Measurements from ENCODE around the gene PUS10.
"Not testable (repeated sequence)": the region's sequence is repeated elsewhere in the genome, so short reads cannot be mapped to it uniquely, and the experiment has no call there.

Gene PUS10

DNA sequence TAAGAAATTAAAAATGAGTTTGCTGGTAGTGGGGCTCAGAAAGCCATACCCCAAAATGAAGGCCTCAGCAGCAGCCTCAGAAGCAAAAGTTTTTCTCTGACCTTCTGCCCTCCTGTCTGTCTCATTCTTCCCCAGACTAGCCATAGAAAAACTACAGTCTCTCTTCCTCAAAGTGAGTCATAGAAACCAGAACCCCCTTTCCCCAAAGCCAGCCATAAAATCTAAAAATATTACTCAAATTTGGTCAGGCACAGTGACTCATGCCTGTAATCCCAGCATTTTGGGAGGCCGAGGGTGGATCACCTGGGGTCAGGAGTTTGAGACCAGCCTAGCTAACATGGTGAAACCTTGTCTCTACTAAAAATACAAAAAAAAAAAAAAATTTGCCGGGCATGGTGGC, 5.8 kb downstream of the PUS10 start:
- not testable (repeated sequence) for DNase-seq (ENCODE audit: low spot score)

GRCh38 chr2:61011678-61012077, 6.4 kb downstream of the PUS10 start:
- no peak for DNase-seq (ENCODE audit: low spot score)

DNA sequence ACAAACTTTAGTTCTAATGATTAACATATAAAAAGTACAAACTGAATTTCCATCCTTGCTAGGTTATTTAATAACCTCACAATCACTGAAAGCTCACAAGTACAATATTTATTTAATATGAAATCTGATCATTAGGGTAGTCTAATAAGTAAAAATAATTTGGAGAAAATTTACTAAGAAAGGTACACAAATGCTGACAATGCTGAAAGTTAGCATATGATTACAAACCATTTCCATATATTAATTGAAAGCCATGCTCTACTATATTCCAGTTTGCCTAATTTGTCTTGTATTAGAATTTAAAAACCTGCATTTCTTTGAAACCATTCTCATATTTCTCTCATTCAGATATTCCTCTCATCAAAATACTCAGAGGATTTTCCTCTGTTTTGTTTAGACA, 8.7 kb downstream of the PUS10 start:
- no peak for DNase-seq (ENCODE audit: low spot score)

- no peak for DNase-seq (ENCODE audit: low spot score)
These were observed 11.5 kb downstream of the PUS10 start for GRCh38 chr2:61006486-61007105.

DNA sequence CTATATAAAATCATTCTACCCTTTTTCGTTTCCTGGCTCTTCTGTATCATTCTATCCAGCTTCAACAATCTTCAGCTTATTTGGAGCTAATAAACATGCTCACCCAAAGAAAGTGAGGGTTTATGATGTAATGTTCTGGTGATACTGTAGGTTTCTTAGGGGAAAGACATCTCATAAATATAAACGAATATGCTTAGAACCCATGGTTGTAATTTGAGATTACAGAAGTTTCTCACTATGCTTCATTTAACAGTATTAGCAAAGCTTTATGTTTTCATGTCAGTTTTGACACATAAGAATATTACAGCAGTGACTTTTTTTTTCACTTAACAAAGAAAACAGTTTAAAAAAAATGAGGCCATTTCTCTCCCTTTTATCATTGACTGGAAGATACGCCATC, 12.3 kb downstream of the PUS10 start:
- no peak for DNase-seq (ENCODE audit: low spot score)

- peak; percentile 76 for DNase-seq (ENCODE audit: low spot score)
These were observed 19.2 kb downstream of the PUS10 start for GRCh38 chr2:60998628-60999545.

DNA sequence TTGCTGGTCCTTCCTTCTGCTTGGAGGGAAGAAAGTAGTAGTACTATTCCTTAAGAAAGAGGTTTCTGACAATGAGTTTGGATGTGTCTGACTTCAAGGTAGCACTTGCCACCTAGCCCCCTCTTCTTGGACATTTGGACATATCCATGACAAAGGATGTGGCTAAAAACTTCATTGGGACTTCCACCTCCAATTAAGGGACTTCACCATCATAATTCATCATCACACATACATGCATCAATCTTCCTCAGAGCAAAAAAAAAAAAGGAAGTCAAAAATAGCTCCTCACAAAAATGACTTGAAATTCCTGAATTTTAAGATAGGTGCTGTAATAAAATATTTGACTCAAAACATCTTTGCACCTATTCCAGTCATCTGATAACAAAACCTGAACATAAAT, 23.9 kb downstream of the PUS10 start:
- DNase-seq (ENCODE audit: low spot score): no peak

- peak; percentile 67 for DNase-seq (ENCODE audit: low spot score)
These were observed 25.1 kb downstream of the PUS10 start for GRCh38 chr2:60992985-60993392.

- no peak for DNase-seq (ENCODE audit: low spot score)
These were observed 26.4 kb downstream of the PUS10 start for GRCh38 chr2:60991644-60992043.

GRCh38 chr2:60989259-60989658, 28.8 kb downstream of the PUS10 start:
- no peak for DNase-seq (ENCODE audit: low spot score)

- DNase-seq (ENCODE audit: low spot score): not testable (repeated sequence)
These were observed 30.4 kb downstream of the PUS10 start for GRCh38 chr2:60987656-60988055.

- DNase-seq (ENCODE audit: low spot score): no peak
These were observed 31.0 kb downstream of the PUS10 start for GRCh38 chr2:60987041-60987440.

- peak; percentile 33 for DNase-seq (ENCODE audit: low spot score)
These were observed 33.3 kb downstream of the PUS10 start for GRCh38 chr2:60984720-60985119.

- not testable (repeated sequence) for DNase-seq (ENCODE audit: low spot score)
These were observed 36.0 kb downstream of the PUS10 start for GRCh38 chr2:60982066-60982465.

DNA sequence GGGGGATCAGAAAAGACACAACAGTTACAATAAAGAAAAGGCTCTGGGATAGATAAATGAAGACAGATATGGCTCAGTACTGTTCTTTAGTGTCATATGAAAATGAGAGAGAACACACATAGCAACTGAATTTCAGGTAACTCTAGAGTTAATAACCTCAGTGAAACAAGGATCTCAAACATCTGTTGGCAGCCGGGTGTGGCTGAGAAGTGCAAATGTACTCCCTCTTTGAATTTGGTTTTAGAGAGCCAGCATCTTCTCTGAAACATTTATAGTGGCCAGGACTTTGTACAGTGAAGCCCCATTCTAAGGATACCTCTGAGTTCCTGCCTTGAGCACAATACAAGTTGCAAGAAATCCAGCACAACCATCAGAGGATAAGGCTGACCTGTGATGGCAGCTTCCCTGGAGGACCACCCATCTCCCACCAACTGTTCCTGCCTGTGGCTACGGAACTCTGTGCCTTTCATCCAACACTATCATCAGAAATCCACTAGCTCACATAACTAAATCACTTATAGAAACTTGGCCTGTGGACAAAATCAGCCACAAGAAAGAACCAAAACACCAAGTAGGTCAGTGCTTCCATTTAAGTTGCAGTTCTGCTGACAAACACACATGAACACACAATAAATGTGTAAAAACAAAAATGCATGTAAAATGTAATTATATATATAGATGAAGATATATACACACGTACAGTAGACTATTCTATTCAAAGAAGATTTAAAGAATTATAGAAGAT, 37.8 kb downstream of the PUS10 start:
- DNase-seq (ENCODE audit: low spot score): no peak

- DNase-seq (ENCODE audit: low spot score): no peak
These were observed 38.8 kb downstream of the PUS10 start for GRCh38 chr2:60979231-60979630.

GRCh38 chr2:60977562-60977895, 40.5 kb downstream of the PUS10 start:
- DNase-seq (ENCODE audit: low spot score): no peak

- no peak for DNase-seq (ENCODE audit: low spot score)
These were observed 41.0 kb downstream of the PUS10 start for GRCh38 chr2:60976875-60977561.

GRCh38 chr2:60976256-60976850, 41.7 kb downstream of the PUS10 start:
- DNase-seq (ENCODE audit: low spot score): no peak

GRCh38 chr2:60974652-60975051, 43.4 kb downstream of the PUS10 start:
- no peak for DNase-seq (ENCODE audit: low spot score)

DNA sequence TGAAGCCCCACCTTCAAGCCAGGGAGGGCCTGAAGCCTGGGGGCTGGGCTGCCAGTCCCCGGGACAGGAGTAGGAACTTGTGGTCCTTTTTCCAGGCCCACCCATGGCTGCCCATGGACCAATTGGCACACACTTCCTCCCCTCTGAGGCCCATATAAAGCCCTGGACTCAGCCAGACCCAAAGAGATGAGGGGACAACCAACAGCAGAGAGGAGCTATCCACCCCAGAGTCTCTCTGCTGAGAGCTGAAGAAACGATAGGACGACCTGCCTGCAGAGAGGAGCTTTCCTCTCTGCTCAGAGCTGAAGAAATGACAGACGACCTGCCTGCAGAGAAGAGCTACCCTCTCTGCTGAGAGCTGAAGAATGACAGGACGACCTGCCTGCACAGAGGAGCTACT, 44.4 kb downstream of the PUS10 start:
- no peak for DNase-seq (ENCODE audit: low spot score)
